Endothelial cell (in vitro differentiated cells): ENCODE measurements around the gene DENND4B. TPM values are rescaled to one million over a fixed set of nuclear protein-coding genes. Genes with fewer than 3 reads are reported as not detected.
"Not testable (repeated sequence)": the region's sequence is repeated elsewhere in the genome, so short reads cannot be mapped to it uniquely, and the experiment has no call there.

Experiments used
- DNase-seq: peaks from one replicate; pipeline ENCODE4 v3.0.0; 2021; ENCODE audit warnings: low spot score
- H3K27ac Mint-ChIP-seq: one replicate; pipeline ENCODE4 v1.8.0; 2021; ENCODE audit warnings: mixed read lengths, inconsistent platforms; ENCODE audit not compliant: unreplicated experiment
- H3K27me3 Mint-ChIP-seq: one replicate; pipeline ENCODE4 v1.8.0; 2021; ENCODE audit warnings: mild to moderate bottlenecking, moderate library complexity, mixed read lengths, inconsistent platforms; ENCODE audit not compliant: unreplicated experiment
- H3K36me3 Mint-ChIP-seq: one replicate; pipeline ENCODE4 v1.8.0; 2021; ENCODE audit warnings: mild to moderate bottlenecking, low read depth, mixed read lengths, inconsistent platforms; ENCODE audit not compliant: unreplicated experiment
- H3K4me1 Mint-ChIP-seq: one replicate; pipeline ENCODE4 v1.8.0; 2021; ENCODE audit warnings: mild to moderate bottlenecking, mixed read lengths, inconsistent platforms; ENCODE audit not compliant: unreplicated experiment
- H3K4me3 Mint-ChIP-seq: one replicate; pipeline ENCODE4 v1.8.0; 2021; ENCODE audit warnings: mild to moderate bottlenecking, mixed read lengths, inconsistent platforms; ENCODE audit not compliant: unreplicated experiment
- H3K9me3 Mint-ChIP-seq: one replicate; pipeline ENCODE4 v1.8.0; 2021; ENCODE audit warnings: mixed read lengths, inconsistent platforms; ENCODE audit not compliant: unreplicated experiment
- CTCF ChIP-seq: fragments of 200-600 bp; sonication (generic); IDR thresholded peaks from one replicate; pipeline ENCODE4 v1.5.0; 2021; ENCODE audit warnings: antibody characterized with exemption; ENCODE audit not compliant: unreplicated experiment
- total RNA-seq: library from RNA; stranded (reverse); fragmentation: NEBNext Ultra II Directional; extraction: Animal tissue kit (Norgen Biotek cat#: 25700); gene quantifications from one replicate; pipeline ENCODE4 v1.2.1, GENCODE V29; 2021; ENCODE audit not compliant: unreplicated experiment

DENND4B gene
- total RNA-seq, 1 donor from 2014 or later: 53.1 TPM

- Mint-ChIP-seq H3K27me3 (peaks cover 2% of the 10 kb centered on the region), H3K27ac (no peak overlapping the region), H3K36me3 (peaks cover 11% of the 10 kb centered on the region), H3K4me1 (no peaks in the 10 kb centered on the region), H3K4me3 (no peak overlapping the region), H3K9me3 (no peaks in the 10 kb centered on the region)
- no peak for TF ChIP-seq CTCF
- DNase-seq: no peak
Observed at GRCh38 chr1:153903841-153904455, 42.6 kb downstream of the DENND4B start.

GRCh38 chr1:153899509-153899908 lies 47.0 kb downstream of the DENND4B start:
- Mint-ChIP-seq H3K4me1 (no peaks in the 10 kb centered on the region), H3K9me3 (no peaks in the 10 kb centered on the region), H3K27ac (peak overlapping the region; percentile 20), H3K4me3 (no peak overlapping the region), H3K36me3 (peaks cover 9% of the 10 kb centered on the region), H3K27me3 (no peaks in the 10 kb centered on the region)
- DNase-seq: no peak
- TF ChIP-seq CTCF: no peak

DNA sequence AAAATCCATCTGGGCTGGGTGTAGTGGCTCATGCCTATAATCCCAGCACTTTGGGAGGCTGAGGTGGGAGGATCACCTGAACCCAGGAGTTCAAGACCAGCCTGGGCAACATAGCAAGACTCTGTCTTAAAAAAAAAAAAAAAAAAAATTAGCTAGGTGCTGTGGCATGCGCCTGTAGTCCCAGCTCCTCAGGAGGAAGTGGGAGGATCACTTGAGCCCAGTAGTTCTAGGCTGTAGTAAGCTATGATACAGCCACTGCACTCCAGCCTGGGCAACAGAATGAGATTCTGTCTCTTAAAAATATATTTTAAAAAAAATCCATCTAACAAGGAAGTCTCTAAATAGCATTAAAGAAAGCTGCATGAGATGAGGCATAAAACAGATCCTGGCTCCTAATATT lies 50.7 kb downstream of the DENND4B start:
- H3K27me3 Mint-ChIP-seq, H3K9me3 Mint-ChIP-seq, DNase-seq, H3K27ac Mint-ChIP-seq, H3K4me1 Mint-ChIP-seq, H3K4me3 Mint-ChIP-seq: not testable (repeated sequence)
- peaks cover 11% of the 10 kb centered on the region for H3K36me3 Mint-ChIP-seq

GRCh38 chr1:153891042-153891441 lies 55.5 kb downstream of the DENND4B start:
- H3K4me3 Mint-ChIP-seq, DNase-seq, H3K27me3 Mint-ChIP-seq, H3K4me1 Mint-ChIP-seq, H3K9me3 Mint-ChIP-seq, H3K36me3 Mint-ChIP-seq, H3K27ac Mint-ChIP-seq: not testable (repeated sequence)

DNA sequence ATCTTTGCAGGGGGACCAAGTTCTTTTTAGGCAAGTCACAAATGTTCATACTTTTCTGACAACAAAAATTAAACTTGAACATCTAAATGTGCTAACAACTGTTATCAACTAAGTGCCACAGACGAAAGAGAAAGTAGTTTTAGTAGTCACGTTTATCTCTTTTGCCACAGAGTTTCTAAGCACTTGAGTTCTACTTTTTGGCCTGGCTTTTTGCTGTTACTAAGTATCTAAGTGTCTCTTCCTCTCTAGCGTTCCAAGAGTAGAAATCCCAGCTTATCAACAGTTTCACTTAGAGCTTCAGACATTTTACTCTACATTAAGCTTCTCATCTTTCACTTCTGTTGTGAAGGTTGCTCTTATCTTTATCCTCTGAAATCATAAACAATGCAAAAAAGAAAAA lies 58.0 kb downstream of the DENND4B start:
- Mint-ChIP-seq H3K27me3 (peaks cover 2% of the 10 kb centered on the region), H3K4me1 (no peaks in the 10 kb centered on the region), H3K4me3 (no peak overlapping the region), H3K9me3 (no peaks in the 10 kb centered on the region), H3K36me3 (peaks cover 7% of the 10 kb centered on the region), H3K27ac (no peak overlapping the region)
- DNase-seq: no peak
- no peak for TF ChIP-seq CTCF

GRCh38 chr1:153886127-153886526 lies 60.4 kb downstream of the DENND4B start:
- Mint-ChIP-seq H3K27me3 (peaks cover 2% of the 10 kb centered on the region), H3K9me3 (no peaks in the 10 kb centered on the region), H3K4me3 (no peak overlapping the region), H3K4me1 (no peaks in the 10 kb centered on the region), H3K27ac (no peak overlapping the region), H3K36me3 (peaks cover 7% of the 10 kb centered on the region)
- DNase-seq: no peak
- TF ChIP-seq CTCF: no peak
